NCI-H2227 treated with DMSO at 0.1 percent for 48 hours (cell line): ENCODE data around the gene SAMMSON.

Experiments
- DNase-seq: peaks from one replicate; lab custom pipeline; 2025; lab: John Stamatoyannopoulos, UW

The SAMMSON gene

DNA sequence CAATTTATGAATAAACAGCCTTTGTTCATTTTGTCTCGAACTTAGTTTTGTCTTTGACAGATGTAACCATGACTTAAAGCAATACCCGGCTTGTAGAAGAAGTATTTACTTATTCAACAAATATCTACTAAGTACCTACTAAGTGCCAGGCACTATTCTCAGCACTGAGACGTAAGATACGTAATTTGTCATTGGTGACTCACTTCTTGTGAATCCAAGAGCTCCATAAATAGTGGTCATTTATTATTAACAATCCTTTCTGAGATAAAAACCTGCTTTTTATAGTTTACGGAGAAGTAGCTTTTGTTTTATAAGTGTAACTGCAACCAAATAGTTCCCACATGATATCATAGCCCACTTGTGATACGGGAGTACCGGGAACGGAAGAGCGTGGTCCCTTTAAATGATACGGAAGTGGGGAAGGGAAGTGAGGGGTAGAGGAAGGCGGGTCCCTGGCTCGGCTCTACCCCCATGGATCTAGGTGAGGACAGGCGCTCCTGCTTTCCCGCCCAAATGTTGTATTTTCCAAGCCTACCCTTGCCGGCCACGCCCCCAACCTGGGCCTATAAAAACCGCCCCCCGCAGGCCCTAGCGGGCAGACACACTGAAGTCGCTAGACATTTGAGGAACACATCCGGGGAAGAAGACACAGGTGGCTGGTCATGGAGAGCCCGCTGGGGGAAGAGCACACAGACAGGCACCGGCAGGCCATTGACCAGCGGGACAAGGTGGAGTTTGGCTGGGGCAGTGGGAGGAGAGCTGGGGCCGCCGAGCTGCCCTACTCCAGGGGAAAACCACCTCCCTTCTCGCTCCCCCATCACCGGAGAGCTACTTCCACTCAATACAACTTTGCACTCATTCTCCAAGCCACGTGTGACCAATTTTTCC is at the start of gene SAMMSON:
Gene SAMMSON, plus strand, starts transcription at position 594 of the 888 bp plus-strand sequence.
- DNase-seq, result peak; percentile 89

- no peak for DNase-seq
Measured at GRCh38 chr3:69951616-69952015, 47.9 kb upstream of the SAMMSON start.

- DNase-seq, result no peak
Measured at GRCh38 chr3:69959581-69959980, 40.0 kb upstream of the SAMMSON start.

GRCh38 chr3:69961706-69962439 is 37.7 kb upstream of the SAMMSON start:
- no peak for DNase-seq

DNA sequence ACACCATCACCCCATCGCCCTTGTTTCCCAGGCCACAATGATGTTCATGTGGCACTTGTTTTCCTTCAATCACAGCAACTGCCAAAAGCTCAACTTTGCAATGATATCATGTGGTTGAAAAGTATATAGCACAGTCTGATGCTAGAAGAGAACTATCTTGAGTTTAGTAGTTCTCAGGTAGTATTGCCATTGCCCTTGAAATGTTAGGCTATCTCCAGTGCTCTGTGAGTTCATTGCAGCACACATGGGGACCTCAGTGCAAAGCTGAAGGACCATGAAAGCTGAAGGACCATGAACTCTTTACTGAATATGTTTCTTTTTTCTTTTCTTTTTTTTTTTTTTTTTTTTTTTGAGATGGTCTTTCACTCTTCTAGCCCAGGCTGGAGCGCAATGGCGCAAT is 35.9 kb upstream of the SAMMSON start:
- DNase-seq, result no peak

DNA sequence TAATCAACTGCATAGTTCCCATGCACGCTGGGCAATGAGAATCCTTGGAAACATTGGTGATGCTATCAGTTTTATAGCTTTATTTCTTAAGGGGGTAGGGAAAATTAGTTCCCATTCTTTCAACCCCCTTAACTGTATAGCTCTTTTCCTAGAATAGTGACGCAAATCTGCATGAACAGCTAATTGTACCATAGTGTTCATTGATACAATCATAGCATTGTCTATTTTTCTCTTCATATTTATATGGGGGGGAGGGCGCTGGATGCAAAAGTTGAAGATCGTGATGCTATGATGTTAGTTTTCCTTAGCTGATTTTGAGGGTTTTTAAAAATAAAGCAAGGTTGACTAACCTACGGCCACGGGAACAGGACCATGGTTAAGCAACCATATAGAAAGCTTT is 32.4 kb upstream of the SAMMSON start:
- DNase-seq, result no peak

- DNase-seq, result no peak
Measured at GRCh38 chr3:69970827-69971226, 28.7 kb upstream of the SAMMSON start.

GRCh38 chr3:69972672-69973071 is 26.9 kb upstream of the SAMMSON start:
- DNase-seq, result no peak

DNA sequence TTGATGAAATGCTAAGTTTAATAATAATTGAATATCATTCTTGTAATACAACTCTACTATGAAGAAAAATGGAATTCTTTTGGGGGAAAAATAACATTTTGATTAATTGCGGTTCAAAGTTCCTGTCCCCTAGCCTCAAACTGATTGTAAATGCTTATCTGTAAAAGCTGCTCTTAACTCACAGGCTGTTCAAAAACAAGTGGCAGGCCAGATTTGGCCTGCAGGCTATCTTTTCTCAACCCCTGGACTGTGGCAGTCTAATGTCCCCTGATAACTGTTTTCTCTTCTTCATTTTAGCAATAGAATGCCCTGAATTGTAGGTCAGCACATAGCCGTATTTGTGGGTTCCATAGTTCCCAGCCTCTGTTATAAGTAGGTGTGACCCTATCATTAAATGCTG is 23.5 kb upstream of the SAMMSON start:
- no peak for DNase-seq

DNA sequence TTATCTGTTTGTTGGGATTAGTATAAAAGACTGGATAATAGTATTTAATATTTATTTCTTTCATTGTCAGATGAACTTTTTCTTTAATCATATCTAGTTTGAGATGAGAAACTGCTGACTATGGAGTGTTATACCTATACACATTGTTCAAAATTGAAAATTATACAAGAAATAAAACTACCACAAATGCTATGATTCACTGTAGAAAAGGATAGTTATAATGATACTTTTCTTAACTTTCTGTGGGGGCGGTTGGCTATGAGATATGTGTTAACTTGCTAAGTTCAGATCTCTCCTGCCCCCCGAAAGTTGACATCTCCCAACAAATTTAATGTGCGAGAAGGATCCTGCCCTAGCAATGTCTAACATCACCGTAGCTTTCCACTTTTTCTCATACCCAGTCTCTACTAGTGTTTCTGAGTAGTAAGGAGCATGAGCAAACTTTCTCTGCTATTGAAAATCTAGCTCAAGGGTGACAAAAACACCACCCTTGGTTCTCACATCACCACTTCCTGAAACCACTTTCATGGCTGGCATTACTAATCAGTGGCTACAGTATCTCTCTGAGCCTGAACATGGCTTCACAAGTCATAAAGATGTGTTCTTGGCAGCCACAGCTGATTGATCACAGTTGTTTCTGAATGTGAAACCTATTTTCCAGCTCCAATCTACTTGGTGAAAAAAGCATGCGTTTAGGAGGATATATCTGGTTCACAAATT is 15.8 kb upstream of the SAMMSON start:
- no peak for DNase-seq

DNA sequence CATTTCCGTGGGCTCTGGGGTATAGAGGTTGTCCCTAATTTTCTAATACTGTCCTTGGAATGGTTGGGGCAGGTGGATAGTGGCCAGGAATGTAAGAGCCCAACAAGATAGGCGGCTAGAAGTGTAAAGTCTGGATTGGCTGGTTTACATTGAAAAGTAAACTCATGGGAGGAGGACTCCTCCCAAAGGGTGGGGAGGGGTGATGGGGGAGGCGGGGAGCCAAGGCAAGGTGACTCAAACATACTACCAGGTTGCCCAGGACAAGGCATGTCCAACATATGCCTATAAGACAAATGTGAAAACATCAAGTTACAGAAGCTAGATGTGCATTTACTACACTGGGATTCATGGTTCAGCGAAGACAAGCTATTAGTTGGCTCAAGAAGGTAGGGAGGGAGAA is 14.3 kb upstream of the SAMMSON start:
- no peak for DNase-seq

DNA sequence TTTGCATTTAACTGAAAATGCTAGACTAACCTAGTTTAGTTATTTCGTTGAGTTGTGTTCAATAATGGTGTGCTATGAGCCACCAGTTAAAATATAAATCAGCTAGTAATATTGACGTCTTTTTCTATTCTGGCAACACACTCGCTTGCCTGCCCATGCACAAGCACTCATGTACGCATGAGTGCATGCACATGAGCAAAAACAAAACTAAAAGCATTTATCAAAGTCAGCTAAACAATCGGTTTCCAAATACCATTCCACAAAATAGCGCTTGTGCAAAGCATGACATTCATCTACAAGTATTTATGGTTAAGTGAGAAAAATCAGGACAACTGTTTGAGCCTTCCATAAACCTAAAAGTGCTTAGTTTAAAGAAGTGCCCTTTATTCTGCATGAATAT is 13.1 kb upstream of the SAMMSON start:
- no peak for DNase-seq

- no peak for DNase-seq
Measured at GRCh38 chr3:69987833-69988232, 11.7 kb upstream of the SAMMSON start.

DNA sequence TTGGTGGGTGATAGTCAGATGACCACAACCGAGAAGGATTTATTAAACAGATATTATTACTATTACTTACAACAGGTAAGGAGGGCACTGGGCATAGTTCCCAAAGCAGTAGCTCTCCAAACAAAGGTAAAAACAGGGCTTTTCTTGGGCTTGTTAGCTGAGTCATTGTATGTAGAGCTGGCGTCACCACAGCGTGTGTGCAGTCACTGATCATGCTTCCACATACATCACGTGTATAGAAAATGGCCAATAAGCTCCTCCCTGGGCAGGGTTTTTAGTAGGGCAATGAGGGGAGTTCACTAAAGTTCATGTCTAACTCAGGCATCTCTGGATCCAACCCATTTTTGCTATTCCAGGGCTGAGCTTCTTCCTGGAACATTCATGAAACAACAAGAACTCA is 5.8 kb upstream of the SAMMSON start:
- DNase-seq, result no peak

- DNase-seq, result no peak
Measured at GRCh38 chr3:69994919-69995318, 4.6 kb upstream of the SAMMSON start.

- no peak for DNase-seq
Measured at GRCh38 chr3:69997631-69998307, 1.8 kb upstream of the SAMMSON start.

DNA sequence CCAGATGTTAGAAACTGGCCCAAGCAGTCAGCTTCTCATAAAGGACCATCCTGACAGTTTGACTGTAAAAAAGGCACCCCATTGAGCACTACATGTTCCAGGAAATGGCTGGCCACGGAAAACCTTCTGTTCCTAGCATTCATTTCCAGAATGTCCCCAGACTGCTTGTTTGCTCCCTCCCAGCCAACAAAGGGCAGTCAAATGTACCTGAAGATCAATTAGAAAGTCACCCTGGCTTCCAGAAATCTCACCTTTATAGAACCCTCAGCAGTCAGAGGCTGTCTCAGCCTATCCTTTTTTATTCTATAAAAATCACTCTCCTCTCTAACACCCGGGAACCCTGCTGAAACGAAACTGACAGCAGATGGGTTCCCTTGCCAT is 784 bp upstream of the SAMMSON start:
- no peak for DNase-seq

DNA sequence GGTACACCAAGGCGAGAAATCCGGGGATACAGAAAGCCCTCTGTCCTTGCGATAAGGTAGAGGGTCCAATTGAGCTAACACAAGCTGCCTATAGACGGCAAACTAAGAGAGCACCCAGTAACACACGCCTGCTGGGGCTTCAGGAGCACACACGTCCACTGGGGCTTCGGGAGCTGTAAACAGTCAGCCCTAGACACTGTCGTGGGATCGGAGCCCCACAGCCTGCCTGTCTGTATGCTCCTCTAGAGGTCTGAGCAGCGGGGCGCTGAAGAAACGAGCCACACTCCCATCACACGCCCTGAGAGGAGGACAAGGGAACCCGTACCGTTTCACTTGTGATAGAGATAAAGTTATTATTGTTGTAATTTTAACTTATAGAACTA is 486 bp downstream of the SAMMSON start:
- DNase-seq, result peak; percentile 69

DNA sequence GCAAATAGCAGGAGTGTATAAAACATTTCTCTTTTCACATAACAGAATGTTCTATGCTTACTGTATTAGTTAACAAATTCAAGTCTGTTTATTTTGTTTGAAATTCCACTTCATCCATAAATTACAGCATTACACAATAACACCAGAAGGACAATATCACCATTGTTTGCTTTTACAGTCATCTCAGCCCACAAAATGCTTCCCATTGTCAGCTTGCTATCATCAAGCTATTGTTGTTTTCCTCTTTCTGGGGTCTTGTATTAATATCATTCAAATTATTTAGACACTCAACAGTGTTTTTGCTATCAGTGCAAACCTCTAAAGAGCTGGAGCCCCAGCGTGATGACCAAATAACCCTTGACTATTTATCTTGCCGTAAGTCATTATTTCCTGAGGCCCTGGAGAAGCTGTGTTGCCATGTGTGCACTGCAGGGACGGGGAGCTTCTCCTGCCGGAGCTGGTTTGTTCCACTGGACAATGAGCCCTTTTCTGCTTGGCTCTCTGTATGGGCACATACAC is 1.1 kb downstream of the SAMMSON start:
- peak; percentile 21 for DNase-seq

GRCh38 chr3:70003119-70003518 is 3.6 kb downstream of the SAMMSON start:
- DNase-seq, result no peak

DNA sequence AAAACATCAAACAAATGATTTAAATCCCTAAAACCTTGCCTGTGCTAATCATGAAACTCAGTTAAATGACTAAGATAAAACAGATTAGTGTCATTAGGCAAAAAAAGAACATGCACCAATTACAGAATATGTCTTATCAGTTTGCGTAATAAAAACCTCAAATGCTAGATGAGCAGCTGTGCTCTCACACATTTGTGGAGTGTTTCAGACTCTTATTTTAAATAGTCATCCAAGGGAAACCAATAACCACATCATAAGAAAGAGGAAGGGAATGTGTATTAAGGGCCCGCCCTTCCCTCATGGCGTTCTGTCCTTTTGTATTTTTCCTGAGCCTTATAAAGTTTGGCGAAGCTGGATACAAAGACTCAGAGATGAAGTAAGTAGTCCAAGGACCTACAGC is 6.6 kb downstream of the SAMMSON start:
- no peak for DNase-seq

- DNase-seq, result no peak
Measured at GRCh38 chr3:70010346-70010745, 10.8 kb downstream of the SAMMSON start.
